Hematopoietic multipotent progenitor cell treated with erythropoietin and hydrocortisone succinate and interleukin-3 and kit ligand, for 4 days (in vitro differentiated cells): ENCODE results near the gene WWC2.

Source experiments
- DNase-seq: peaks from one replicate; pipeline ENCODE4 v3.0.0-alpha.2; 2015

WWC2 gene

DNA sequence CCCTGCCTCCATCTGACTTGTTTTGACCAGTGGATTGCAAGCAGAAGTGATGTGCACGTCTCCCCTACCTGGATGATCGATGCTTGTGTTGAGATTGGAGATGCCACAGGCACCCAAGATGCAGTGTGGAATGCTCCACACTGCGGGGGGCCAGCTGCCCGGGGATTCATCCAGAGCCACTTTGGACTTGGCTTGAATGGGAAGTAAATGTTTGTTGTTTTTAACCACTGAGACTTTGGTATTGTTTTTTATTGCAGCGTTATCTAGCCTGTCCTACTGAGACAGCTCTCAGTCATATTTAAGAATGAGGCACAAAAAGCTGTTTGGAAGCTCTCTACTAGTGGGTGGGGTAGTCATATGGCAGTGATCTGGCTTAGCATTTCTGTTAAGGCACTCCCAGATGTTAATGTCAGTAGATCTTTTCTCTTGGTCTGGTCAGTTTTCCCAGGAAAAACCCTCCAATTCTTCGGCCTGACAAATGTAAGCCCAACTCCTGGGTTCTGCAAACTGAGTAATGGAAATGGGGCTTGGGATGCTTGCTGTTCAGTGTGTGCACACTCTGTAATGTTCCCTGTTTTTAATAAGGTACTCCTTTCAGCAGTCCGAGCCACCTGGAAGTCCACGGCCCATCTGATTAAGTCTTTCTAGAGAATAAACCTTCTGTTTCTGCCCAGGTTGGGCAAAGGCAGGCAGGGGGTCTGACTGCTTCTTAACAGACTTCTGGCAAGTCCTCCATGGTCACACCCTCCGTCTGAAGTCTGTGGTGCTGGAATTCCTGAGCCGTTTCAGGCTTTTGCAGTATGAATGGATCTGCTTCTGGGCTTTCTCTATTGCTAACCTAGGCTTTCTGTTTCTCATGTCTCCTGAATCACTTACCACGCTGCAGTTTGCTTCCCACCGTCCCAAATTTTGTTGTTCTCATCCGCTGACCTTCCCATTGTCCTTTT, 74.8 kb downstream of the WWC2 start:
- no peak for DNase-seq

DNA sequence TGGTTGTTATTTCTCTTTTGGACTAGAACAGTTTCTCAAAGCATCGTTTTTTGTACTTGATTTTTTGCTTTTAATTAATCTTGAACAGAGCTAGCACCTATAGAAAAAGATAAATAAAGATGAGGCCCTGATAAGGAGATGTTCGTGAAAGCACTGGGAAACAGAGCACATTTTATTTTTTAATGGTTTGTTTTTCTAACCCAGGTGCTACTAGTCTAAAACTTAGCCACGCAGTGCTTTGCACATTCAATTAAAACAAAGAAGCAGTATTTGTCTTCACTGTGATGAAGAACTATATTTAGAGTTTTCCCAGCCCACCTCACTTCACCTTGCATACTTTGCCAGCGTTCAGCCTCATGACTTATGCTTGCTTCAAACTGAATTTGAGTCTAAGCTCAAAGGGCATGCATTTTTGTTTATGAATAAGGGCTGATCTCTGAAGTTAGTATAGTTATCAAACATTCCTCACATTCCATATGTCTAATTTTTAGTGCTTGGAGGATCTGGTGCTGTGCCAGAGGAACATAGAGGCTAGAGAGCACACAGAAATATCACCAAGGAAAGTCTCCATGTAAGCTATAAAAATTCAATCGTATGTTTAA, 76.7 kb downstream of the WWC2 start:
- no peak for DNase-seq

DNA sequence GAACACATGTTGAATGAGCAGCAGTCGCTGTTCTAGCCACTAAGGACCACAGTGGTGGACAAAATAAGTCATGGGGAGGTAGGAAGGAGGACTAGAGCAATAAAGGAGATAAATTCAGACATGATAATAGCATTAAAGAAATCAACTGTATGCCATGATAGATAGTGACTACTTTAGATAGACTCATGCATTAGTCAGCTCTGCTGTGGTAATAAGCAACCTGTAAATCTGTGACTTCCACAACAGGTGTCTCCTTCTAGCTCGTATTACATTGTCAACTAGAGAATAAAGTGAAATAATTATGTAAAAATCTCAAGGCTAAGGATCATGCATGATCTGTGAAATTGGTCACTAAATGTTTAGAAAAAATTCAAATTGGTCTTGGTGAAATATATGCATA, 77.9 kb downstream of the WWC2 start:
- DNase-seq, result no peak

GRCh38 chr4:183178201-183178600, 79.1 kb downstream of the WWC2 start:
- no peak for DNase-seq

- DNase-seq, result no peak
Observed at GRCh38 chr4:183180096-183180495, 81.0 kb downstream of the WWC2 start.

DNA sequence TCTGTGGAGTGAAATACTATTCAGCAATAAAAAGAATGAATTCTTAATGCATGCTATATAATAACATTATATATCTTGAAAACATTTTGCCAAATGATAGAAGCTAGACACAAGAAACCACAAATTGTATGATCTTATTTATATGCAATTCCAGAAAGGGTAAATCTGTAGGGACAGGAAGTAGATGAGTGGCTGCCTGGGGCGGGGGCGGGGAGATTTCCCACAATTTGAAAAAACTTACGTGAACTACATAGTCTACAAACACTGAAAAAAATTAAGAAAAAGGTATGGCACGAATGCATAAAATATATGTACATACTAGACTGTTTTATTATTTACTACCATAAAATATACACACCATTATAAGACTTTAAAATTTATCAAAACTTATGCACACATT, 81.6 kb downstream of the WWC2 start:
- DNase-seq, result no peak

DNA sequence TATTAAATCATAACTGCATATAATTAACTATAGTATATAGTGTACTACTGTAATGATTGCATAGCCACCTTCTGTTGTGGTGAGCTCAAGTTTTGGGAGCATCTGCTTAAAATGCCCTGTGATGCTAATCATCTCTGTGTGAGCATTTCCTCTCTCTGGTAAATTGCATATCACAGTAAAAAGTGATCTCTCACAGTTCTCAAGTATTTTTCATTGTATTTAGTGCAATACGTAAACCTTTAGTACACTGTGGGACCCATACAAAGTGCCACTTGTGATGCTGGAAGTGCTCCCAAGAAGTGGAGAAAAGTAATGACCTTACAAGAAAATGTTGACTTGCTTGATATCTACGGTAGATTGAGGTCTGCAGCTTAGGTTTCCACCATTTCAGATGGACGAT, 82.0 kb downstream of the WWC2 start:
- DNase-seq, result no peak

- DNase-seq, result peak; percentile 36
Observed at GRCh38 chr4:183182873-183183725, 84.0 kb downstream of the WWC2 start.

- no peak for DNase-seq
Observed at GRCh38 chr4:183183906-183184535, 85.0 kb downstream of the WWC2 start.

DNA sequence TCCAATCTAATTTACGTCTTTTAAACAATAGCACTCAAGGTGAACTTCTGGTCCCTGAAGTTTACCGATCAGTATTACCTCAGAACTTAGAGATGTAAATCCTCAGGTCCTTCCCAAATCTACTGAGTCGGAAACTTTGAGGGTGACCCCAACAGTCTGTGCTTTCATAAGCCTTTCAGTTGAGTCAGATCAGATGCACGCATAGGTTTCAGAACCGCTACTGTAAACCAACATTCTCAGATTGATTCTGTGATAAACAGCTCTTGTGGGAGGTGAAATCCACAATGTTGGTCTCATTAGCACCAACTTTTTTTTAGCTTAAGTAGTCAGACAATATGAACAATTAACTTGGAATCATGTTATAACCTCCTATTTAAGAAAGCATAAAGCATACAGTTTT, 86.0 kb downstream of the WWC2 start:
- DNase-seq, result peak; percentile 48

DNA sequence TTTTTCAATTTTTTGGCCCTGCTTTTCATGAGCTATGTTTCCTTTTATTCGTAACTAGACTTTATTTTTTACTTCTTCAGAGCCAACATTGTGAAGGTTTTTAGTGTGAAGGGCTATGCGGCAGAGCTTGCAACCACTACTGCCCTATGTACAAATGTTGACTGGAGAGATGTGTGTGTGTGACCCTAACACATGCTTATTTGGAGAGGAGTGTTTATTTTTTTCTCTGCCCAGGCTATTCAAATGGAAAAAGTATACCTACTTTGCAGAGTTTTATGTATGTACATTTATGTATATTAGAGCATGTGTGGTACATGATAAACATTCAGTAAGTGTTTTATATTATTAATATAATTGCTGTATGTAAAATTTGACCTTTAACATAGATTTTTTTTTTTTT, 86.5 kb downstream of the WWC2 start:
- DNase-seq, result no peak

DNA sequence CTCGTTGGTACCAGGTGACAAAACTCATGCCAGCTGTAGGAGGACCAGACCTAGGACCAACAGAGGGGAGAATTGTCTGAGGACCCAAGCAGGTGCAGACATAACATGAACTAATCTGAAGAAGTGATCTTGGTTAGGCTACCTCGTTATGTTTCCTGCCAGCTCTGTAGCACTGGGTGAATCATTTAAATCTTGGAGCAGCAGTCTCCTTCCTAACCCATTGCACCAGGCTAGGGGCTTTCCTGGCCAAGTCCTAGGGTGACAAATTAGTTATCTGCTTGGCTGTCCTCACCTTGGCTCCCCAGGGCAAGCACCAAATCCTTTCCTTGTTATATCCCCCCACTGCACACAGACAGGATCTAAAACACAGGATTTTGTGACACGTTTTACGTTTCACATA, 87.8 kb downstream of the WWC2 start:
- no peak for DNase-seq

DNA sequence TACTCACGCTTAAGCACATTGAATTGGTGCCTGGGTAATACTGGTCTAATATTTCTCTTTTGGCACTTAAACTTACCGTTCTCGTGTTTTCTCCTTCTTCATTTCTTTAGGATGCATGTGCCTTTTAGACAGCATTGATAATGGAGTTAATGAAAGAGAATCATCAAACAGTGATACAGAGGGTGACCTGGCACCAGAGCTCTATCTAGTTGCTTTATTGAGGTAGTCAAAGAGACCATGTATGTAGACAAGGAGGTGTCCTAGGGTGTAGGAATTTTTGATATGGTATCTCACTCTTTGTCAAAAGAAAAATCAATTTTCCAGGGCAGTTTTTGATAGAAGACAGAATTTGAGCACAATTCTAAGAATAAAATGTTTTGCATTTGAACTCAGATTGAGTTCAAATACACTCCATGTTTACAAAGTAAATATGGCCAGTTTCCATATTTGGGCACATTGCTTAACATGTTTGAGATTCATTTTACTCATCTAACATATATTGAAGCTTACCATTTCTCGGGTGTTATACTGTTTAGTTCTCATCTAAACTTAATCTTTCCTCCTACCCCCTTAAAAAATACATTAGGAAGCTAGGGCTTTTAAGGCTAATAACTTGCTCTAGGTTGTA, 92.0 kb downstream of the WWC2 start:
- no peak for DNase-seq

- DNase-seq, result no peak
Observed at GRCh38 chr4:183191630-183192029, 92.6 kb downstream of the WWC2 start.

DNA sequence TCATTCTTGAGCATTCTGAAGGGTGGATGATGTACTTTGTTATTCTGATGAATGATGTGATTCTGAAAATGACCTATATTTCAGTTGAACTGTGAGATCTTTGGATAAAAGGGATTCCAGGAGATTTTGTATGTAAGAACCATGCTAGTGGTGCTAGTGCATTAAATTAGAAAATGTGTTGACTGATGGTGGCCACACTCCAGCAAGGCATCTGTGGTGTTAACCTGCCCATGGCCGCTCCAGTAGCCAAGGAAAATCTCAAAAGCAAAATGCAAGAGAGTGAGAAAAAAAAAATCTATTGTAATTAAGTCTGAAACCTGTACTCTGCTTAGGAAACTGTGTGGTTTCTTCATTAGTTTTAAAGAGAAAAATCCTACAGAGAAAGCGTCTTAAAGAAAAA, 93.5 kb downstream of the WWC2 start:
- no peak for DNase-seq

- DNase-seq, result peak; percentile 75
Observed at GRCh38 chr4:183193730-183194338, 94.8 kb downstream of the WWC2 start.

DNA sequence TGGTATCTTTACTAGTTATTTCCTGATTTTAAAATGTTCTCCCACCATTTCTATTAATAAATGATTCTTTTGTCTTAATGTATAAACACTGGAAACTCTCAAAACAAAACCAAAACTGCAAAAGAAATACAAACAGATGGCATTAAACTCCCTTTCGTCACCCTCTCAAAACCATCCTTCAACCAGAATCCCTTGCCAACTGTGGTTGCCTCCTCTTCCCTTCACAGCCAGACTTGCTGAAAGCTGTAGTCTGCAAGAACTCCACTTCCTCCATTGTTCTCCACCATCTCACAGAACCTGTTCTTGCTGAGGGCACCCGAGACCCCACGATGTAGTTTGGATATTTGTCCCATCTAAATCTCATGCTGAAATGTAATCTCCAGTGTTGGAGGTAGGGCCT, 96.5 kb downstream of the WWC2 start:
- no peak for DNase-seq

DNA sequence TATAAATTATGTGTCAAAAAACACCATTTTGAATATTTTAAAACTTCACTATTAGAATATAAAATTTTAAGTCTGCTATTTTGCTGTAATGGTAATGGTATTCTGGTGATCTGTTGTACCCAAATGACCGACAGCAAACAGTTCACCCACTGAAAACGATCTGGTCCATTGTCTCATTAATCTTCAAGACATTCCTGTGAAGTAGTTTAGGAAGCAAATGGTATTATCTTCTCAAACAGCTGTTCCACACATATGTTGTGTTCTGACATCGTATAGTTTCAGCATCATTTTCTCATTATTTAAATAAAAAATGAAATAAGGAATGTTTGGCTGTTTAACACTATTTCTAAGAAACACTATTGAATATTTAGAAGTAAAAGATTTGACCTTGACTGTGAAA, 98.1 kb downstream of the WWC2 start:
- DNase-seq, result no peak

- DNase-seq, result no peak
Observed at GRCh38 chr4:183200453-183200852, 101.4 kb downstream of the WWC2 start.

DNA sequence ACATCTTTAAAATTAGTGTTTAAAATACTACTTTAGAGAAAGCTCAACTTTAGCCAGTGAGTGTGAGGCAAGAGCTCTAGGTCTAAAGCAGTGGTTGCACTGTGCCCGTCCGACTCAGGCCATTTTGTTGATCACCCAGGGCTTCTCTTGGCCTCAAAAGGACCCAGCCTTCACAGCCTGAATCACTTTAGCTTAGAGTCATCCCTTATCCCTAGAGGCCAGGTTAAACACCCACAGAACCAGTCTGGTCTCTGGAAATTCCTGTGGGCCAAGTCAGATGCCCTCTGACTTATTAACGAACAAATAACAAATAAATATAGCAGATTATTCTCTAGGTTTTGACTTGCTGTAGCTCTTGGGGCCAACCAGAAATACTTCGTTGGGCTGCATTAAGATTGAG, 102.3 kb downstream of the WWC2 start:
- no peak for DNase-seq

DNA sequence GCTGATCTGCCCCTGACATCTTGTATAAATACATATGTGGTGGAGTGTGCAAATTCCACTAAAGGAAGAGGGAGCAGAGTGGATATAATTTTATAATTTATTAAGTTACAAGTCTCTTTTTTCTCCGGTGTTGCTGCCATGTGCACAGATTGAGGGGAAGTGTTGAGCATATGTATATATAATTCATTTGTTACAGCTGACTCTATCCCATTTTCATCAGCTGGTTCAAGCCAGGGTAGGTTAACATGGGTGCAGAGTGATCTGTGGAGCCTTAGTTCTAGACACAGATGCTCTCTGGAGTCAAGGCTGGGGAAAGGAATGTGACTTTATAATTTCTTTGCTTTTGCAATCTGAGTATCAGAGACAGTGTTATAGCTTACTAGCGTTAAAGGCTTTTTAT, 103.5 kb downstream of the WWC2 start:
- DNase-seq, result no peak

GRCh38 chr4:183204793-183205192, 105.7 kb downstream of the WWC2 start:
- DNase-seq, result no peak
